Limb (tissue), 2 donors: Measurements from ENCODE around the gene ANAPC15.

Experiments used
- DNase-seq, 2 donors: peaks; one replicate each; pipeline ENCODE4 v3.0.0-alpha.2; 2016; ENCODE audit errors: extremely low spot score in 2 of 2

Gene ANAPC15

GRCh38 chr11:72085621-72086351, 26.7 kb downstream of the ANAPC15 start:
- DNase-seq = no peak

GRCh38 chr11:72084965-72085364, 27.5 kb downstream of the ANAPC15 start:
- DNase-seq = no peak

- no peak for DNase-seq
Measured at GRCh38 chr11:72084076-72084475, 28.4 kb downstream of the ANAPC15 start.

GRCh38 chr11:72083414-72083813, 29.1 kb downstream of the ANAPC15 start:
- DNase-seq = no peak

- DNase-seq = no peak
Measured at GRCh38 chr11:72081821-72082453, 30.6 kb downstream of the ANAPC15 start.

GRCh38 chr11:72081184-72081644, 31.3 kb downstream of the ANAPC15 start:
- DNase-seq = no peak

GRCh38 chr11:72080326-72081183, 31.9 kb downstream of the ANAPC15 start, which contains the start of the genes LRRC51 and NUMA1:
TSS of gene LRRC51 (plus strand) at chr11:72080850. CDS start at chr11:72089084, 8,234 bp downstream.
TSS of gene NUMA1 (minus strand) at chr11:72080542. CDS start at chr11:72035943, 44,599 bp downstream.
- peak; percentile 99 to 100 for DNase-seq

GRCh38 chr11:72079819-72080325, 32.6 kb downstream of the ANAPC15 start:
- DNase-seq = peak in 1 of 2 donors; percentile 32

GRCh38 chr11:72078477-72078876, 34.0 kb downstream of the ANAPC15 start:
- no peak for DNase-seq

GRCh38 chr11:72075756-72076155, 36.7 kb downstream of the ANAPC15 start:
- no peak for DNase-seq

GRCh38 chr11:72075109-72075508, 37.4 kb downstream of the ANAPC15 start:
- no peak for DNase-seq

- DNase-seq = no peak
Measured at GRCh38 chr11:72072348-72072747, 40.1 kb downstream of the ANAPC15 start.

GRCh38 chr11:72070491-72070890, 42.0 kb downstream of the ANAPC15 start:
- DNase-seq = no peak

- no peak for DNase-seq
Measured at GRCh38 chr11:72069787-72070251, 42.7 kb downstream of the ANAPC15 start.

GRCh38 chr11:72069200-72069599, 43.3 kb downstream of the ANAPC15 start:
- DNase-seq = no peak

- no peak for DNase-seq
Measured at GRCh38 chr11:72067676-72068075, 44.8 kb downstream of the ANAPC15 start.

GRCh38 chr11:72067266-72067665, 45.2 kb downstream of the ANAPC15 start:
- DNase-seq = no peak

GRCh38 chr11:72066855-72067254, 45.6 kb downstream of the ANAPC15 start:
- no peak for DNase-seq

- DNase-seq = no peak
Measured at GRCh38 chr11:72061739-72062396, 50.6 kb downstream of the ANAPC15 start.
